MM.1S (cell line): ENCODE measurements around the gene EIPR1.
"Not testable (repeated sequence)": the region's sequence is repeated elsewhere in the genome, so short reads cannot be mapped to it uniquely, and the experiment has no call there.

Source experiments
- DNase-seq: peaks from one replicate; pipeline ENCODE4 v3.0.0-alpha.2; 2015
- H2AFZ ChIP-seq: fragments of 300-600 bp; sonication (generic); 2 replicates; pipeline ENCODE4 v1.6.0; 2016; ENCODE audit warnings: antibody characterized with exemption, low read length
- H3F3A ChIP-seq: fragments of 300-600 bp; sonication (generic); 2 replicates; pipeline ENCODE4 v1.6.1; 2016; ENCODE audit warnings: mild to moderate bottlenecking, antibody characterized with exemption, low read length, moderate library complexity, mixed read lengths; ENCODE audit not compliant: insufficient read depth
- H3K27ac ChIP-seq: fragments of 300-600 bp; sonication (generic); 2 replicates; pipeline ENCODE4 v1.5.1; 2016; ENCODE audit warnings: mild to moderate bottlenecking, low read length
- H3K27me3 ChIP-seq: fragments of 300-600 bp; sonication (generic); replicated peaks from 2 replicates; pipeline ENCODE4 v1.6.0; 2016; ENCODE audit warnings: low read length; ENCODE audit not compliant: insufficient read depth
- H3K36me3 ChIP-seq: fragments of 300-600 bp; sonication (generic); replicated peaks from 2 replicates; pipeline ENCODE4 v1.6.1; 2016; ENCODE audit warnings: mild to moderate bottlenecking, low read length, mixed read lengths; ENCODE audit not compliant: insufficient read depth
- H3K4me1 ChIP-seq: fragments of 300-600 bp; sonication (generic); 2 replicates; pipeline ENCODE4 v1.6.1; 2016; ENCODE audit warnings: low read length, mixed read lengths
- H3K4me2 ChIP-seq: fragments of 300-600 bp; sonication (generic); 2 replicates; pipeline ENCODE4 v1.6.0; 2016; ENCODE audit warnings: low read depth, low read length
- H3K4me3 ChIP-seq: fragments of 300-600 bp; sonication (generic); 2 replicates; pipeline ENCODE4 v1.5.1; 2016; ENCODE audit warnings: low read length, mixed read lengths
- H3K79me2 ChIP-seq: fragments of 300-600 bp; sonication (generic); 2 replicates; pipeline ENCODE4 v1.6.1; 2016; ENCODE audit warnings: mixed run types, low read length, mixed read lengths
- H3K9ac ChIP-seq: fragments of 300-600 bp; sonication (generic); 2 replicates; pipeline ENCODE4 v1.6.1; 2016; ENCODE audit warnings: low read length, mixed read lengths
- H3K9me2 ChIP-seq: fragments of 300-600 bp; sonication (generic); replicated peaks from 2 replicates; pipeline ENCODE4 v1.6.1; 2016; ENCODE audit warnings: mild to moderate bottlenecking, low read length, mixed read lengths; ENCODE audit not compliant: insufficient read depth
- H3K9me3 ChIP-seq: fragments of 300-600 bp; sonication (generic); replicated peaks from 2 replicates; pipeline ENCODE4 v1.6.1; 2016; ENCODE audit warnings: mild to moderate bottlenecking, low read length, mixed read lengths; ENCODE audit not compliant: insufficient read depth
- H4K20me1 ChIP-seq: fragments of 300-600 bp; sonication (generic); 2 replicates; pipeline ENCODE4 v1.6.1; 2016; ENCODE audit warnings: mild to moderate bottlenecking, low read length, moderate library complexity, mixed read lengths; ENCODE audit not compliant: insufficient read depth
- EZH2 ChIP-seq: fragments of 300-600 bp; sonication (generic); optimal IDR thresholded peaks from 2 replicates; pipeline ENCODE3; 2017; ENCODE audit warnings: low read depth, mild to moderate bottlenecking, antibody characterized with exemption, low read length, mixed read lengths
- EZH2phosphoT487 ChIP-seq: fragments of 300-600 bp; sonication (generic); IDR thresholded peaks from 2 replicates; pipeline ENCODE4 v1.6.1; 2018; ENCODE audit warnings: antibody characterized with exemption, low read length
- TF ChIP-seq, protein P1 (sequence below): fragments of 300-600 bp; sonication (generic); IDR thresholded peaks from 2 replicates; pipeline ENCODE4 v1.5.1; 2016; ENCODE audit warnings: antibody characterized with exemption, low read length, mixed read lengths

The EIPR1 gene

DNA sequence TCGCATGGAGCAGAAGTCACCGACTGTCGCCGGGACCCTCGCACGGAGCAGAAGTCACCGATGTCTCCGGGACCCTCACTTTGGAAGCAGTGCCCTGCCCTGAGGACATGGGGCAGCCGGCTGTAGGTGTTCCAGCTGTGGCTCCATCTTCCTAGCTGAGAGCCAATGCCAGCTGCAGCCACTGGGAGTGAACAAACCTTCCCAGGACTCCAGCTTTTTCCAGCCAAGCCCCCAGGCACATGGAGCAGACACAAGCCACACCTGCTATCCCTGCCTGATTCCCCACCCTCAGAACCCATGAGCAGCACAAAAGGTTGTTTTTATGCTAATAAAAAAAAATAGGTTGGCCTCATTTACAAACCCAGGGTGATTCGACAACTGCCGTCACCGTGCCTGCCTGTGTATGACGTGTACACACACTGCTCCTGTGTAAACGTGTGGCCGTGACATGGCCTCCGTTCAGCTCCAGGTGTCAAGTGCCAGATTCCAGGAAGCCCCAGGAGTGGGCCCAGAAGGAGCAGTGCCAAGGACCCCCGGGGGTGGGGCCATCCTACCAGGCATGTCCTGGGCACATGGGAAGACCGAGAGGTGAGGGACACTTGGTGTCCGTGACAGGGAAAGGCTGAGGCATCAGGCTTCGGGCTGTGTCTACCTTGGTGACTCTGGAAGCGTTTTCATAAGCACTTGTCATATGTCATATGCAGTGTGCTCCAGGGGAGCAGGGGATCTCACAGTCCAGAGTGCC lies 91.5 kb downstream of the EIPR1 start:
- H3K27me3 ChIP-seq: no peaks in the 10 kb centered on the region
- no peaks in the 10 kb centered on the region for H3F3A ChIP-seq
- H3K9me3 ChIP-seq: no peaks in the 10 kb centered on the region
- H4K20me1 ChIP-seq: no peaks in the 10 kb centered on the region
- no peak overlapping the region for H3K9ac ChIP-seq
- H3K4me1 ChIP-seq: no peaks in the 10 kb centered on the region
- H3K27ac ChIP-seq: no peak overlapping the region
- no peak overlapping the region for H3K4me2 ChIP-seq
- no peaks in the 10 kb centered on the region for H3K79me2 ChIP-seq
- no peak for DNase-seq
- no peak overlapping the region for H3K4me3 ChIP-seq
- no peak for TF ChIP-seq EZH2
- no peak for TF ChIP-seq EZH2phosphoT487
- TF ChIP-seq, protein P1, sequence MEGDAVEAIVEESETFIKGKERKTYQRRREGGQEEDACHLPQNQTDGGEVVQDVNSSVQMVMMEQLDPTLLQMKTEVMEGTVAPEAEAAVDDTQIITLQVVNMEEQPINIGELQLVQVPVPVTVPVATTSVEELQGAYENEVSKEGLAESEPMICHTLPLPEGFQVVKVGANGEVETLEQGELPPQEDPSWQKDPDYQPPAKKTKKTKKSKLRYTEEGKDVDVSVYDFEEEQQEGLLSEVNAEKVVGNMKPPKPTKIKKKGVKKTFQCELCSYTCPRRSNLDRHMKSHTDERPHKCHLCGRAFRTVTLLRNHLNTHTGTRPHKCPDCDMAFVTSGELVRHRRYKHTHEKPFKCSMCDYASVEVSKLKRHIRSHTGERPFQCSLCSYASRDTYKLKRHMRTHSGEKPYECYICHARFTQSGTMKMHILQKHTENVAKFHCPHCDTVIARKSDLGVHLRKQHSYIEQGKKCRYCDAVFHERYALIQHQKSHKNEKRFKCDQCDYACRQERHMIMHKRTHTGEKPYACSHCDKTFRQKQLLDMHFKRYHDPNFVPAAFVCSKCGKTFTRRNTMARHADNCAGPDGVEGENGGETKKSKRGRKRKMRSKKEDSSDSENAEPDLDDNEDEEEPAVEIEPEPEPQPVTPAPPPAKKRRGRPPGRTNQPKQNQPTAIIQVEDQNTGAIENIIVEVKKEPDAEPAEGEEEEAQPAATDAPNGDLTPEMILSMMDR: no peak
- H3K9me2 ChIP-seq: no peaks in the 10 kb centered on the region
- no peaks in the 10 kb centered on the region for H3K36me3 ChIP-seq
- H2AFZ ChIP-seq: no peak overlapping the region

DNA sequence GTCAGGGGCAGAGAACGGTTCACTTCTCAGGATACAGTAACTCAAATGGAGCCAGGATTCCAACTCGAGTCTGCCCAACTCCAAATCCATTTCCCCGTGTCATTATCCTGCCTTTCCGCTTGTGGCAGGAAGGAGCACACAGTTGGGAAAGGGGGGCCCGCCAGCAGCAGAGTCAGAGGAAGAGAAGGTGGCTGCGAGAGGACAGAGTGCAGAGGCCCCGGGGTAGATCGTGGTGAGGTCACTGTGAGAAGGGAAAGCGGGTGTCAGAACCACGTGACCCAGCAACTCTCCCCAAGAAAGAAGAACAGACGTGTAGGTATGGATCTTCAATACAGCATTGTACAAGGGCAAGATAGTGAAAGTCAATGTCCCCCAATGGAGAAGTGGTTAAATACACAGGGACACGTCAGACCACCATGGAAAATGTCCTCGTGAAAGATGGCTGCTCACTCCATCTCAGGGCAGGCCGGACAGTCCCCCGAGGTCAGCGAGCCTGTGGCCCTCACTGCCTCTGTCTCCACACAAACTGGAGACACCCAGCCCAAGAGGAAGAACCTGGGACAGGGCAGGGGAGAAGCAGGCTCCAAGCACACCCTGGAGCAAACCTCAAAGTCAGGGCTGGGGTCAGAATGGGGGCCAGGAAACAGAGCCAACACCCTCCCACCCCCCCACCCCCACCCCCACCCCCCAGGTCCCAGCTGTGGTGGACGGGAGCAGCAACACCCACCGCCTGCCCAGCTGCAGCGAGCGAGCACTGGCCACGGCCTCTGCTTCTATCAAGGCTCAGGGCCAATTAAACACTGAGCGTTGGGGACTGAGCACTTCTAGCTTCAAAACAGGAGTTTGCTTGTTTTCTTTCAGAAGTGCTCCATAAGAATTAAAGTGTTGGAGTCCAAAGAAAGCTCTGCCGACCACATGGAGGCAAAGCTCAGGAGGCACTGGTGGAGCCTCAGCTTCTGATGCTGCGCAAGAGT lies 92.7 kb downstream of the EIPR1 start:
- no peak overlapping the region for H2AFZ ChIP-seq
- H3K4me3 ChIP-seq: no peak overlapping the region
- H3K36me3 ChIP-seq: no peaks in the 10 kb centered on the region
- no peak overlapping the region for H3K9ac ChIP-seq
- no peak overlapping the region for H3K27ac ChIP-seq
- no peak for TF ChIP-seq EZH2phosphoT487
- TF ChIP-seq, protein P1: no peak
- no peak for DNase-seq
- no peaks in the 10 kb centered on the region for H3K27me3 ChIP-seq
- no peaks in the 10 kb centered on the region for H3K9me3 ChIP-seq
- no peaks in the 10 kb centered on the region for H4K20me1 ChIP-seq
- no peaks in the 10 kb centered on the region for H3K79me2 ChIP-seq
- no peaks in the 10 kb centered on the region for H3F3A ChIP-seq
- no peaks in the 10 kb centered on the region for H3K9me2 ChIP-seq
- H3K4me1 ChIP-seq: no peaks in the 10 kb centered on the region
- H3K4me2 ChIP-seq: no peak overlapping the region

DNA sequence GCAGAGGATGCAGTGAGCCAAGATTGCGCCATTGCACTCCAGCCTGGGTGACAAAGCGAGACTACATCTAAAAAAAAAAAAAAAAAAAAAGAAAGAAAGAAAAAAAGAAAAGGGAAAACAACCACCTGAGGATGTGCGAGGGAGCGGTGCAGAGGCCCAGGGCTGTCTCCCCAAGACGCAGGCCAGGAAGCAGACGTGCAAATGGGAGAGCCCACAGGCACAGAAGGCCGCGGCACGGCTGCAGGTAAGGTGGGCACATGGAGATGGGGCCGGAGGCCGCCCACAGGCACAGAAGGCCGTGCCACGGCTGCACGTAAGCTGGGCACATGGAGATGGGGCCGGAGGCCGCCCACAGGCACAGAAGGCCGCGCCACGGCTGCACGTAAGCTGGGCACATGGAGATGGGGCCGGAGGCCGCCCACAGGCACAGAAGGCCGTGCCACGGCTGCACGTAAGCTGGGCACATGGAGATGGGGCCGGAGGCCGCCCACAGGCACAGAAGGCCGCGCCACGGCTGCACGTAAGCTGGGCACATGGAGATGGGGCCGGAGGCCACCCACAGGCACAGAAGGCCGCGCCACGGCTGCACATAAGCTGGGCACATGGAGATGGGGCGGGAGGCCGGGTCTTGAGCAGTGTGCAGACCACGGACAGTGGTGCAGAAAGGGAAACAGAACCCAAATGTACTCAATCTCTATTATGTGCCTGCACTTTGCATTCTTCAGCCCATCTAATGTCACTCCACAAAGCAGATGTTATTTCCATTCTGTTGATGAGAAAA lies 93.6 kb downstream of the EIPR1 start:
- not testable (repeated sequence) for H3K79me2 ChIP-seq, H3K9me2 ChIP-seq, H3K4me2 ChIP-seq, DNase-seq, H3K4me3 ChIP-seq, H3K36me3 ChIP-seq, H3K4me1 ChIP-seq, H2AFZ ChIP-seq, H3K9me3 ChIP-seq, H4K20me1 ChIP-seq, H3K27ac ChIP-seq, H3K9ac ChIP-seq, H3K27me3 ChIP-seq, H3F3A ChIP-seq
